Sigmoid colon (tissue), 7 donors: ENCODE measurements around the gene ITPK1. TPM values are rescaled to one million over a fixed set of nuclear protein-coding genes. Genes with fewer than 3 reads are reported as not detected.

ENCODE experiments used
- DNase-seq: peaks from one replicate; pipeline ENCODE4 v3.0.0-alpha.2; 2019
- H3K27ac ChIP-seq, 4 donors: fragments of 200-600 bp; sonication (generic); one replicate each; pipeline ENCODE4 v1.5.1; 2016 to 2019; ENCODE audit warnings: mild to moderate bottlenecking in 1 of 4
- H3K27me3 ChIP-seq, 3 donors: fragments of 200-600 bp; sonication (generic); one replicate each; pipeline ENCODE4 v1.5.1; 2019; ENCODE audit warnings: mild to moderate bottlenecking in 1 of 3
- H3K36me3 ChIP-seq, 4 donors: fragments of 200-600 bp; sonication (generic); one replicate each; pipeline ENCODE4 v1.5.1; 2016 to 2019
- H3K4me1 ChIP-seq, 4 donors: fragments of 200-600 bp; sonication (generic); one replicate each; pipeline ENCODE4 v1.5.1; 2017 to 2019
- H3K4me3 ChIP-seq, 4 donors: fragments of 200-600 bp; sonication (generic); one replicate each; pipeline ENCODE4 v1.5.1; 2017 to 2019; ENCODE audit warnings: mild to moderate bottlenecking in 2 of 4, moderate library complexity in 1 of 4
- H3K9me3 ChIP-seq, 4 donors: fragments of 200-600 bp in 3 of 4; sonication (generic) in 3 of 4; one replicate each; pipeline versions ENCODE4 v1.5.1 to v1.6.1; 2013 to 2019
- EP300 ChIP-seq, 4 donors: sonication (generic); formaldehyde crosslinking; IDR thresholded peaks; one replicate each; pipeline ENCODE4 v1.6.1; 2017; ENCODE audit warnings: antibody characterized with exemption in 4 of 4
- POLR2A ChIP-seq, 2 donors: fragments of 450-650 bp; IDR thresholded peaks; one replicate each; pipeline ENCODE4 v1.6.1; 2016; ENCODE audit warnings: antibody characterized with exemption in 2 of 2, mild to moderate bottlenecking in 2 of 2, moderate library complexity in 2 of 2
- POLR2AphosphoS5 ChIP-seq, 4 donors: sonication (generic); formaldehyde crosslinking; IDR thresholded peaks; one replicate each; pipeline ENCODE4 v1.6.1; 2017; ENCODE audit warnings: antibody characterized with exemption in 4 of 4
- WGBS, 2 donors: extraction: QIAGEN DNeasy Blood & Tissue Kit; methylation state at CpG; one replicate each; pipeline ENCODE4 v1.1.7; 2013; 5-methylcytosine and 5-hydroxymethylcytosine counted together
- intact Hi-C: fragments of 100-400 bp; cut with DNase I; formaldehyde crosslinking; loops from one replicate; pipeline ENCODE4 v1.15.1; 2023
- polyA plus RNA-seq, 3 donors: library from polyadenylated mRNA; stranded (reverse); fragments of 200-250 nt; gene quantifications; one replicate each; pipeline ENCODE4 v1.2.3, GENCODE V29; 2013
- total RNA-seq, 4 donors: library from RNA; depleted of rRNA; stranded (reverse); fragments of >200 nt; gene quantifications; one replicate each; pipeline ENCODE4 v1.1.0, GENCODE V29; 2016
- TF ChIP-seq, protein P1 (sequence below), 4 experiments: fragments of 450-650 bp in 3 of 4; fragments of 200-600 bp in 1 of 4; IDR thresholded peaks; one replicate each; pipeline ENCODE4 v1.5.1; 2016 to 2019; ENCODE audit warnings: antibody characterized with exemption in 4 of 4, mild to moderate bottlenecking in 3 of 4, moderate library complexity in 2 of 4
- donor health status: healthy with polysubstance abuse.
- donor health status: Bipolar disorder and iron deficiency.
- donor health status: healthy.

ITPK1 gene
- total and polyA plus RNA-seq, 7 donors = 39.8 to 75.4 (median 61.8) TPM

DNA sequence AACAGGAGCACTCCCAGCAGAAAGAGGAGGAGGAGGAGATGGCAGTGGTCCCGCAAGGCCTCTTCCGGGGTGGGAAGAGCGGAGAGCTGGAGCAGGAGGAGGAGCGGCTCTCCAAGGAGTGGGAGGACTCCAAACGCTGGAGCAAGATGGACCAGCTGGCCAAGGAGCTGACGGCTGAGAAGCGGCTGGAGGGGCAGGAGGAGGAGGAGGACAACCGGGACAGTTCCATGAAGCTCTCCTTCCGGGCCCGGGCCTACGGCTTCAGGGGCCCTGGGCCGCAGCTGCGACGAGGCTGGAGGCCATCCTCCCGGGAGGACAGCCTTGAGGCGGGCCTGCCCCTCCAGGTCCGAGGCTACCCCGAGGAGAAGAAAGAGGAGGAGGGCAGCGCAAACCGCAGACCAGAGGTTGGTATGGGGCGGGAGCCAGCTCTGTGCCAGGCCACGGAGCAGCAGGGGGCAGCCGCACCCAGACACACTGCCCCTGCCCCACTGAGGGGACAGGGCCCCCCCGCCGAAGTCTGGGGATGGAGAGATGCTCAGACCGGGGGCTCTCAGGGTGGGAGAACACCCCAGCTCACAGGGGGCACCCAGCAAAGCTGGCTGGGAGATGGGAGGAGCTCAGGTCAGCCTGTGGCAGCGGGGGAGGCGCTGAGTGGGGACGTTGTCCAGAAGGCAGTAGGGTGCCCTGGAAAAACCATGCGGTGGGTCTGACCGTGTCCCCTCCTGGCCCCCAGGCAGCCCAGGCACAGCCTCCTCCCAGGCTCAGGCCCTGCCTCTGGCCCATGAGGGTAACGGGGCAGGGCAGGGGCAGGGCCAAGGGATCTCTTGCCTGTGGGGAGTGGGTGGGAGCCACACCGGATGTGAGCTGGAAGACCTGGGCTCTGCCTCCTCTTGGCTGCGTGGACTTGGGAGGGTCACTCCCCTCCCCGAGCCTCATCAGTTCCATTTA is 183.0 kb downstream of the ITPK1 start:
- no peaks in the 10 kb centered on the region for H3K27me3 ChIP-seq
- intact Hi-C loops = no loop called here
- no peak overlapping the region for H3K27ac ChIP-seq
- H3K4me3 ChIP-seq = no peak overlapping the region
- 85% methylated on average over 35 of the region's 35 CpGs for WGBS, 2 donors
- peaks cover 0 to 28% (median 9%) of the 10 kb centered on the region in 4 donors for H3K36me3 ChIP-seq
- no peak for DNase-seq
- H3K4me1 ChIP-seq = no peaks in the 10 kb centered on the region
- no peaks in the 10 kb centered on the region for H3K9me3 ChIP-seq
- no peak for TF ChIP-seq POLR2AphosphoS5 (IDR thresholded peaks at IDR 0.05)
- no peak for TF ChIP-seq POLR2A (IDR thresholded peaks at IDR 0.05)
- TF ChIP-seq, protein P1, sequence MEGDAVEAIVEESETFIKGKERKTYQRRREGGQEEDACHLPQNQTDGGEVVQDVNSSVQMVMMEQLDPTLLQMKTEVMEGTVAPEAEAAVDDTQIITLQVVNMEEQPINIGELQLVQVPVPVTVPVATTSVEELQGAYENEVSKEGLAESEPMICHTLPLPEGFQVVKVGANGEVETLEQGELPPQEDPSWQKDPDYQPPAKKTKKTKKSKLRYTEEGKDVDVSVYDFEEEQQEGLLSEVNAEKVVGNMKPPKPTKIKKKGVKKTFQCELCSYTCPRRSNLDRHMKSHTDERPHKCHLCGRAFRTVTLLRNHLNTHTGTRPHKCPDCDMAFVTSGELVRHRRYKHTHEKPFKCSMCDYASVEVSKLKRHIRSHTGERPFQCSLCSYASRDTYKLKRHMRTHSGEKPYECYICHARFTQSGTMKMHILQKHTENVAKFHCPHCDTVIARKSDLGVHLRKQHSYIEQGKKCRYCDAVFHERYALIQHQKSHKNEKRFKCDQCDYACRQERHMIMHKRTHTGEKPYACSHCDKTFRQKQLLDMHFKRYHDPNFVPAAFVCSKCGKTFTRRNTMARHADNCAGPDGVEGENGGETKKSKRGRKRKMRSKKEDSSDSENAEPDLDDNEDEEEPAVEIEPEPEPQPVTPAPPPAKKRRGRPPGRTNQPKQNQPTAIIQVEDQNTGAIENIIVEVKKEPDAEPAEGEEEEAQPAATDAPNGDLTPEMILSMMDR (IDR thresholded peaks at IDR 0.05) = no peak
- no peak for TF ChIP-seq EP300 (IDR thresholded peaks at IDR 0.05)

DNA sequence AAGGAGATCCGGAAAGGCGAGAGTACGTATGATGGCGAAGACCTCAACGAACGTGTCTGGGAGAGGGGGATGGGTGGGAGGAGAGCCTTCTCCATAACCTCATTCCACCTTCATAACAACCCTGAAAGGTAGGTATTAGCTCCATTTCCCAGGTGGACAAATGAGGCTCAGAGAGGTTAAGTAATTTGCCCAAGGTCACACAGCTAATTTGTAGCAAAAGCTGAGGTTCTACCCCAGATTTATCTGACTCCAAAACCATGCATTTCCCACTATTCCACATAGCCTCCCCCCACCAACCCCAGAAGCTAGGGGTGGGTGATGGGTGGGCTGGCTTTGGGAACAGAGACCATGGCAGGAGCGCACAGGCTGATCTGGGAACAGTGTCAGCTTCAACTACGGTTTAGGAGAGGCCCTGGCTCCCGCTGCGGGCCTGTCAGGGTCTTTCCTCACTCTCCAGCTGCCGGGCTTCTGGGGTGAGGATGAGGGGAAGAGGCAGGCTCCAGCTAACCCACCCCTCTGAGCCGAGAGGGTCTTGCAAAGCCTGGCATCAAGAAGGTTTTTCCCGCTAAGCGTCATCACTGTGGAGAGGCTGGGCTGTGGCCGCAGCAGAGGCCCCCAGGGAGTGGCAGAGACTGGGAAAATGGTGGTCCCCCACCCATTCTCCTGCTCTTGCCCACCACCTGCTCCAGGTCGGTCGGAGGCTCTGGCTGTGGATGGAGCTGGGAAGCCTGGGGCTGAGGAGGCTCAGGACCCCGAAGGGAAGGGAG is 183.9 kb downstream of the ITPK1 start:
- TF ChIP-seq POLR2A (IDR thresholded peaks at IDR 0.05) (no peak), EP300 (IDR thresholded peaks at IDR 0.05) (no peak), POLR2AphosphoS5 (IDR thresholded peaks at IDR 0.05) (no peak)
- TF ChIP-seq, protein P1 (IDR thresholded peaks at IDR 0.05) = no peak
- H3K27ac ChIP-seq = no peak overlapping the region

DNA sequence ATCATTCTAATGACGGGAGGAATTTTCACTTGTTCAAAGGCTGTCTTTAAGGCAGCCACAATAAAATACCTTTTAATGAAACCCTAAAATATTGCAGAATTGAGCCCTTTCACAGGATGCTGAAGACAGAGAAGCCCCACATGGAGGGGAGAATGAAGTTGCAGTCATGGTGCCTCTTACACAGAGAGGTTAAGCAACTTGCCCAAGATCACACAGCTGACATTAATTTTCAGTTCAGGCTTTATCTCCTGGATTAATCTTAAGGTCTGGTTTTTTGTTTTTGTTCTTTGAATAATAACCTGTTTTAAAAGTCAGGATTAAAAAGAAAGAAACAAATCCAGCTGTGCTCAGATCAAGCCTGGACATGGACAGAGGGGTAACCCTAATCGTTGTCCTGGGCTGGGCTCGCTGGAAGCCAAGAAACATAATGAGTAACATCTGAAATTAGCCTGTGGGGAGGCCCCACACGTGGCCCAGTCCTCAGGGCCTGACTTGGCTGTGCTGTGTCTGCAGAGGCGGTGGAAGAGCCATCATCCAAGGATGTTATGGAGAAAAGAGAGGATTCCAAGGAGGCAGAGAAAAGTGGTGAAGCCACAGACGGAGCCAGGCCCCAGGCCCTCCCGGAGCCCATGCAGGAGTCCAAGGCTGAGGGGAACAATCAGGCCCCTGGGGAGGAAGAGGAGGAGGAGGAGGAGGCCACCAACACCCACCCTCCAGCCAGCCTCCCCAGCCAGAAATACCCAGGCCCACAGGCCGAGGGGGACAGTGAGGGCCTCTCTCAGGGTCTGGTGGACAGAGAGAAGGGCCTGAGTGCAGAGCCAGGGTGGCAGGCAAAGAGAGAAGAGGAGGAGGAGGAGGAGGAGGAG is 184.8 kb downstream of the ITPK1 start:
- Histone ChIP-seq H3K27ac (no peak overlapping the region), H3K36me3 (peaks cover 0 to 10% (median 1%) of the 10 kb centered on the region in 4 donors), H3K4me1 (no peaks in the 10 kb centered on the region), H3K9me3 (no peaks in the 10 kb centered on the region), H3K4me3 (no peak overlapping the region), H3K27me3 (no peaks in the 10 kb centered on the region)
- DNase-seq = no peak
- 78% methylated on average over 8 of the region's 8 CpGs for WGBS, 2 donors
- intact Hi-C loops = no loop called here
- TF ChIP-seq EP300 (IDR thresholded peaks at IDR 0.05) = no peak
- no peak for TF ChIP-seq POLR2AphosphoS5 (IDR thresholded peaks at IDR 0.05)
- TF ChIP-seq, protein P1 (IDR thresholded peaks at IDR 0.05) = no peak
- no peak for TF ChIP-seq POLR2A (IDR thresholded peaks at IDR 0.05)

More for the DNA sequence above, 183.9 kb downstream of the ITPK1 start:
- Histone ChIP-seq H3K4me1 (no peaks in the 10 kb centered on the region), H3K4me3 (no peak overlapping the region), H3K27me3 (no peaks in the 10 kb centered on the region), H3K9me3 (no peaks in the 10 kb centered on the region), H3K36me3 (peaks cover 0 to 19% (median 7%) of the 10 kb centered on the region in 4 donors)
- DNase-seq = no peak
- intact Hi-C loops = no loop called here
- 90 to 93% methylated on average over 18 of the region's 18 CpGs for WGBS, 2 donors
